BE2C (cell line): ENCODE measurements around the gene RPGRIP1.

Experiments
- DNase-seq: peaks from one replicate; pipeline ENCODE4 v3.0.0-alpha.2; 2020
- H3K27me3 ChIP-seq: fragments of 250-450 bp; sonication (Bioruptor Pico); 2 replicates; pipeline ENCODE4 v1.5.1; 2020; ENCODE audit warnings: mild to moderate bottlenecking
- H3K36me3 ChIP-seq: fragments of 250-450 bp; sonication (Bioruptor Pico); 2 replicates; pipeline ENCODE4 v1.5.1; 2020; ENCODE audit warnings: mild to moderate bottlenecking
- H3K4me1 ChIP-seq: fragments of 250-450 bp; sonication (Bioruptor Pico); 2 replicates; pipeline ENCODE4 v1.5.1; 2020
- H3K4me3 ChIP-seq: 2 replicates; pipeline ENCODE4 v1.5.1; 2011; ENCODE audit warnings: low read depth, low read length
- H3K9me3 ChIP-seq: fragments of 250-450 bp; sonication (Bioruptor Pico); 2 replicates; pipeline ENCODE4 v1.5.1; 2020
- TF ChIP-seq, protein P1 (sequence below): IDR thresholded peaks from 2 replicates; pipeline ENCODE4 v1.5.1; 2012; ENCODE audit warnings: mild to moderate bottlenecking, low read depth, low read length

The RPGRIP1 gene

DNA sequence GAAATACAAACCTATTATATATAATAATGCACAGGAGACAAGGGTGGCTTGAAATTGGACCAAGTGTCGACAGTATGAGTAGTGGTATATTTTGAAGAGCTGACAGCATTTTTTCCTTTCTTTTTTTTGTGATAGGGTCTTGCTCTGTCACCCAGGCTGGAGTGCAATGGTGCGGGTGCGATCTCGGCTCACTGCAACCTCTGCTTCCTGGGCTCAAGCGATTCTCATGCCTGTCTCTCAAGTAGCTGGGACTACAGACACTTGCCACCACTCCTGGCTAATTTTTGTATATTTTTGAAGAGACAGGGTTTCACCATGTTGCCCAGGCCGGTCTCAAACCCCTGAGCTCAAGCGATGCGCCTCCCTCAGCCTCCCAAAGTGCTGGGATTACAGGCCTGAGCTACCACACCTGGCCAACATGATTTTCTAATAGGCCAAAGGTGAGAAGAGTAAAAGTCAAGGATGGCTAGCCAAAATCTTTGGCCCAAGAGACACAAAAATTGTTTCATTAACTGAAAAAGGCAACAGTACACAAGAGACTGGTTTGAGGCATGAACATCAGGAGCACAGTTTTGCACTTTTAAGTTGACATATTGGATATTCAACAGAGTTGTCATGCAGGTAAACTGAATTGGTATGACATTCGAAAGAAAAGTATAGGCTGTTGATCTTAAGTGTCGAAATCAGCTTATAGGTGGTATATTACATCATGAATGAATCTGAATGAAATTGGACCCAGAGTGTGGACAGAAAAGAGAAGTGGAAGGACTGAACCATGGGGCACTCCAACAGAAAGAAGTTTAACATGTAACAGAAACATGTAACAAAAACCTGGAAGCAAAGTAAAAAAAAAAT is 23.1 kb upstream of the RPGRIP1 start:
- H3K36me3 ChIP-seq: peaks cover 88% of the 10 kb centered on the region
- no peak overlapping the region for H3K4me3 ChIP-seq
- no peak for DNase-seq
- H3K4me1 ChIP-seq: peaks cover 2% of the 10 kb centered on the region; the same call in 1 of the 2 replicates
- TF ChIP-seq, protein P1, sequence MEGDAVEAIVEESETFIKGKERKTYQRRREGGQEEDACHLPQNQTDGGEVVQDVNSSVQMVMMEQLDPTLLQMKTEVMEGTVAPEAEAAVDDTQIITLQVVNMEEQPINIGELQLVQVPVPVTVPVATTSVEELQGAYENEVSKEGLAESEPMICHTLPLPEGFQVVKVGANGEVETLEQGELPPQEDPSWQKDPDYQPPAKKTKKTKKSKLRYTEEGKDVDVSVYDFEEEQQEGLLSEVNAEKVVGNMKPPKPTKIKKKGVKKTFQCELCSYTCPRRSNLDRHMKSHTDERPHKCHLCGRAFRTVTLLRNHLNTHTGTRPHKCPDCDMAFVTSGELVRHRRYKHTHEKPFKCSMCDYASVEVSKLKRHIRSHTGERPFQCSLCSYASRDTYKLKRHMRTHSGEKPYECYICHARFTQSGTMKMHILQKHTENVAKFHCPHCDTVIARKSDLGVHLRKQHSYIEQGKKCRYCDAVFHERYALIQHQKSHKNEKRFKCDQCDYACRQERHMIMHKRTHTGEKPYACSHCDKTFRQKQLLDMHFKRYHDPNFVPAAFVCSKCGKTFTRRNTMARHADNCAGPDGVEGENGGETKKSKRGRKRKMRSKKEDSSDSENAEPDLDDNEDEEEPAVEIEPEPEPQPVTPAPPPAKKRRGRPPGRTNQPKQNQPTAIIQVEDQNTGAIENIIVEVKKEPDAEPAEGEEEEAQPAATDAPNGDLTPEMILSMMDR: no peak
- no peaks in the 10 kb centered on the region for H3K9me3 ChIP-seq
- H3K27me3 ChIP-seq: no peaks in the 10 kb centered on the region

DNA sequence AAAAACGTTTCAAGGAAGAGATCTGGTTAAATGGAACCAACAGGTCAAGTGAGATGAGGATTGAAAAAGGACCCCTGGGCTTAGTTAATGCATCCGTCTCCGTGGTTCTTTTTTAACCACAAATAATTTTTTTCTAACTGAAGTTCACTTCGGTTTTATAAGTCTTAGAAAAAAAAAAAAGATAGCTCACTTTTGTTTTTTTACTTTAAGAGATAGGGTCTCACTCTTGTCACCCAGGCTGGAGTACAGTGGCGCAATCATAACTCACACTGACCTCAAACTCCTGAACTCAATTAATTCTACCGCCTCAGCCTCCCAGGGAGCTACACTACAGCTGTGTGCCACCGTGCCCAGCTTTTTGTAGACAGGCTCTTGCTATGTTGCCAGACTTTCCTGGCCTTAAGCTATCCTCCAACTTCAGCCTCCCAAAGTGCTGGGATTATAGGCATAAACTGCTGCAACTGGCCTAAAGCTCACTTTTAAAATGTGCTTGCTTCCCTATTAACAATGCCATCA is 22.4 kb upstream of the RPGRIP1 start:
- peaks cover 88% of the 10 kb centered on the region for H3K36me3 ChIP-seq

DNA sequence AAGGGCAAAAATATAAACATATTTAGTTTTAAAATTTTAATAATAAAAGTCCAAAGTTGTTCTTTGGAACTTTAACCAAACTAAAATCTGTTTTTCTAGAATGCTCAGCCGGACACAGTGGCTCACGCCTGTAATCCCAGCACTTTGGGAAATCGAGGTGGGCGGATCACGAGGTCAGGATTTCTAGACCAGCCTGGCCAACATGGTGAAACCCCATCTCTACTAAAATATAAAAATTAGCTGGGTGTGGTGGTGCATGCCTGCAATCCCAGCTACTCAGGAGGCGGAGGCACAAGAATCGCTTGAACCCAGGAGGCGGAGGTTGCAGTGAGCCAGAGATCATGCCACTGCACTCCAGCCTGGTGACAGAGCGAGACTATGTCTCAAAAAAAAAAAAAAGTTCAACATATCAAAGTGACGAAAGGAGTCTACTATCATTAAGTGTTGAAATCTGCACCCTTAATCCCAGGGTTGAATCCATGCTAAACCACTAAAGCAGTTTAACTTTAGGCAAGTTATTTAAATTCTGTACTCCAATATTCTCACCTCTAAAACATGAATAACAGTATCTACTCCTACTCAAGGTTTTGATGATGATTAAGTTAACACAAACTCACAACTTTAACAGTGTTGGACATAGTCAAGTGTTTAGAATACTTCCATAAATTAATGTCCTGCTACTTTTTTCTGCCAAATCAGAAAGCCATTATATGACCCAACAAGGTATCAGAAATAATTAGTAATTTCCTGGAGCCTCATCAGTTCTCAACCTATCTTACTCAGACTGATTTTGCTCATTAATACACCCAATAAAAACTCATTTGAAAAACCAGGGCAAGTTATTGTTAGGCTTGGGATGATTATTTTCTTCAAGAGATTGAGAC is 21.6 kb upstream of the RPGRIP1 start:
- TF ChIP-seq, protein P1: no peak
- Histone ChIP-seq H3K4me3 (no peak overlapping the region), H3K4me1 (peaks cover 2% of the 10 kb centered on the region; the same call in 1 of the 2 replicates), H3K36me3 (peaks cover 89% of the 10 kb centered on the region), H3K27me3 (no peaks in the 10 kb centered on the region), H3K9me3 (no peaks in the 10 kb centered on the region)
- DNase-seq: no peak

More for the DNA sequence above, 22.4 kb upstream of the RPGRIP1 start:
- Histone ChIP-seq H3K9me3 (no peaks in the 10 kb centered on the region), H3K27me3 (no peaks in the 10 kb centered on the region), H3K4me3 (no peak overlapping the region), H3K4me1 (peaks cover 2% of the 10 kb centered on the region; the same call in 1 of the 2 replicates)
- TF ChIP-seq, protein P1: no peak
- DNase-seq: no peak

DNA sequence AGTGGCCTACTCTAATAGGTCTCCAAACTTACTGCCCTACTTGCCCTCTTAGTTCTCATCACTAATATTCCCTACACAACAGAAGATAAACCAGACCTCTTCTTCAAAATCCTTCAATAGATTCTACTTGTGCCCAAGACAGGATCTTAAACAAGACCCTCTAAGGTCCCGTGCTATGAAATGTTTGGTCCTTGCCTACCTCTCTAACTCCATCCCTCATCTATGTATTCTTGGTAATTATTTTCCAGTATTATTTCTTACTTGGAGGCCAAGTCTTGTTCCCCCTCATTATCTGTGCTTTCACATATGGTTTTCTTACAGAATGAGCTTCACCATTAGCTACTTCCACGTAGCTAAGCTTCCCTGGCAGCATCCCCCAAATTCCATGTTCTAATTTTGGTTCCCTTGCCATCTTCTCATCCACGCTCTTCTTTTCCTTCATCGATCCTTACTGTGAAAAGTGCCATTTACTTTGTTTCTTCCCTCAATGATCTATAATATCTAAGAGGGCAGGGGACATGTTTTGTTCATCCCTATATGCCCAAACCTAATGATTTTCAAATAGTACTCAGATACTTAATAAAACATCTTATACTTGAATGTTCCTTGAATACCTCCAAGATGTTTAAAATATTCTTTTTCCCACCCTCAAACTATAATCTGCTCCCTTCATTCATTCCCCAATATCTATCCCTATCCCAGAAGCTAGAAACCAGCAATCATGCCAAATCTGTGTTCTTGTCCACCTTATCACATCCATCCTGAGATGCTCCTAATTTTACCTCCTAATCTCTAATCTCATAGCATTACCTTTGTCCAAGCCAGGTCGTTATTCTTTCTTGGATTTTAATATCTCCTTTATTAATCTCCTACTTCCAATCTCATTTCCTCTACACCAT is 20.7 kb upstream of the RPGRIP1 start:
- peaks cover 92% of the 10 kb centered on the region for H3K36me3 ChIP-seq
- DNase-seq: no peak
- TF ChIP-seq, protein P1: no peak
- no peak overlapping the region for H3K4me3 ChIP-seq
- H3K9me3 ChIP-seq: no peaks in the 10 kb centered on the region
- H3K4me1 ChIP-seq: peaks cover 2% of the 10 kb centered on the region; the same call in 1 of the 2 replicates
- no peaks in the 10 kb centered on the region for H3K27me3 ChIP-seq

DNA sequence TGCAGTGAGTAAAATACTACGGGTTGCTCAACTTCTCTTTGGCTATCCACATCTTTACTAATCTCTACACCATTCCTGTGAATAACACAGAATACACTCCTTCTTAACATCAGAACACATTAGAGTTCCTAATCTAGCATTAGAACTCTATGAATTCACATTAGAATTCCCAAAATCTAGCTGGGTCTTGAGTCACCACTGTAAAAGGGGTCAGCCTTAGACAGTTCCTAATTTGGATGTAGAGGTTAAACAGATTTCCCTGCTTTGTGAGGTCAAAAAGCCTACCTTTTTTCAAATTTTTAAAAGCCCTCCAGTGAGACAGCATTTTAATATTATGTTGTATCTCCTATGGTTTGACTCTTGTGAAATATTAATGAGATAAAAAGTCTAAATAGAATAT is 18.1 kb upstream of the RPGRIP1 start:
- TF ChIP-seq, protein P1: no peak
- Histone ChIP-seq H3K36me3 (peaks cover 96% of the 10 kb centered on the region), H3K9me3 (no peaks in the 10 kb centered on the region), H3K27me3 (no peaks in the 10 kb centered on the region), H3K4me3 (no peak overlapping the region), H3K4me1 (peaks cover 2% of the 10 kb centered on the region; the same call in 1 of the 2 replicates)
- no peak for DNase-seq
